ENCODE results near the gene RB1.
A peak's percentile ranks its signal among the peaks of the same experiment; 100 is the strongest.

Gene RB1

GRCh38 chr13:48500652-48501197 lies 197.2 kb downstream of the RB1 start:
- peak; percentile 78 to 96 (median 95) for DNase-seq

- DNase-seq, result peak; percentile 34 to 56 (median 42)
Observed at GRCh38 chr13:48501705-48502104, 198.2 kb downstream of the RB1 start.

DNA sequence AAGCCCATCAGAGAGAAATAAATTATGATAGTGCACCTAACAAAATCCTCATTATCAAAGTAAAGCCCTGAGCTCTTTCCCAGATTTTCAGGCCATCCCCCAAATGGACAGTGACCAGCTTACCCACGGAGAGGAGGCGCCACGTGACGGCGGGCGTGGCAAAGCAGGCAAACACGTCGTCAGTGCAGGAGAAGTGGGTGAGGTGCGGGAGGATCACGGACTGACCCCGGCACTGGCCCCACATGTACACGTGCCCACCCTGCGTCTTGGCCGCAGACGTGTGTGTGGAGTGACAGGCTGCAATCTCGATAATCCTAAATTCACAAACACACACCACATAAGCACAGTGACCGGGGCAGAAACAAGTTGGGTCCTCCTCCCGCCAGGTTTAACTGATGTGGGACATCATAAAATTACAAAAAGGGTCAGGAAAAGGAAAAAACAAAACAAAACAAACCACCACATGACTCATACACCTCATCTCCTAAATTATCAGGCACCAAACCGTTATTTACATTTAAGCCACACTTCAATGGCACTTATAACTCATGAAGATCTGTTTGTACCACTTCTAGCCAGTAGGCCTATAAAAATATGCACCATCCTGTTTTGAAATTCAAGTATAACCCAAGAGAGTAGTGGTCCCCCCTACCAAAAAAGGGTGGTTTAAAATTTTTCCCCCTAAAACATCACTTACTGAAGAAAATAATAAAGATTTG lies 199.2 kb downstream of the RB1 start:
- DNase-seq, result no peak

- DNase-seq, result no peak
Observed at GRCh38 chr13:48504606-48505005, 201.1 kb downstream of the RB1 start.

- DNase-seq, result peak; percentile 50 to 53 (median 52)
Observed at GRCh38 chr13:48505012-48505411, 201.5 kb downstream of the RB1 start.

DNA sequence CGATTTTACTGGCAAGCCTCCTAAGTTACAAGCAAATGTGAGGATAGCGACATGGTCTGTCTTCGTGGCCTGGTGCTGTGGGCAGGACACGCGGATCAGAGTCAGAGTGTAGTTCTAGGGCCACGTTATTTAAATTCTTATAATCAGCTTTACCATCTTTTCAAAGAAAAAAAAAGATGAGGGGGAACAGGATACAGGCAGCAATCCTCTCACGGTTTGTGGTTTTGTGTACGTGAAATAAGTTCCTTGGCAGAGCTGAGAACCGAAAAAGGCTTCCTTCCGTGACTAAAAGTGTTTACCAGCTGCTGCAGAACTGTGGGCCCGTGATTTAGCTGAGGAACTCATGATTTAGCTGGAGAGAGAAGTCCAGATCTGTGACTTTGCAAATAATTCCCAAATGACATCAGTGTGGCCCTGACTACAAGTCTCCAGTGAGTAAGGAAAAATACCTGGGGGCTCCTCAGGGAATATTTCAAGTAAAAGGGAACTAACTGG lies 202.1 kb downstream of the RB1 start:
- DNase-seq, result peak; percentile 88 to 92 (median 88)

- no peak for DNase-seq
Observed at GRCh38 chr13:48506092-48506701, 202.6 kb downstream of the RB1 start.

GRCh38 chr13:48507021-48507420 lies 203.5 kb downstream of the RB1 start:
- DNase-seq, result no peak

- peak; percentile 64 to 80 (median 79) for DNase-seq
Observed at GRCh38 chr13:48508011-48508410, 204.5 kb downstream of the RB1 start.

GRCh38 chr13:48510698-48511097 lies 207.1 kb downstream of the RB1 start:
- peak in 1 of 3 donors; percentile 15 for DNase-seq

DNA sequence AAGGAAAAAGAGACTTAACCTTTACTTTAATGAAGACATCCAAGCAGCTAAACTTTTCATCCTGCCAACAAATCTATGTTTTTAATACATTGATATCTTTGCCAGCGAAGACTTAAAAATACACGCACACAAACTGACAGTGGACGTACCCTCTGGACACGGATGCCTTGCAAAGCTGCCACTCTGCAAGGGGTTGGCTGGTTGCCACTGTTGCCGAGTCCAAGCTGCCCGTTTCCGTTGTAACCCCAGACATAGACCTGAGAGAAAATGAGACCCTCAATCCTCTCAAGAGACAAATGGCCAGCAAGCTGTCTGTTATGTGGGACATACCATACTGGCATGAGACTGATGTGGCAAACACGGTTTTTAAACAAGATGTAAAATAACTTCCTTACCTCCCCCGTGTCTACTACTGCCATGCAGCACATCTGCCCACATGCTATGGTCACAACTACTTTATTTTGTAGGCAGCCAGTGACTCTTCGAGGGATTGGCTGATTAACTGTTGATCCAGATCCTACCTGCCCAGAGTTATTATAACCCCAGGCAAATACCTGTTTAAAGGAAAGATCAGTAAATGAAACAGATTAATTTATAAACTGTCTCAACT lies 208.2 kb downstream of the RB1 start:
- no peak for DNase-seq

- DNase-seq, result no peak
Observed at GRCh38 chr13:48514793-48515192, 211.2 kb downstream of the RB1 start.

DNA sequence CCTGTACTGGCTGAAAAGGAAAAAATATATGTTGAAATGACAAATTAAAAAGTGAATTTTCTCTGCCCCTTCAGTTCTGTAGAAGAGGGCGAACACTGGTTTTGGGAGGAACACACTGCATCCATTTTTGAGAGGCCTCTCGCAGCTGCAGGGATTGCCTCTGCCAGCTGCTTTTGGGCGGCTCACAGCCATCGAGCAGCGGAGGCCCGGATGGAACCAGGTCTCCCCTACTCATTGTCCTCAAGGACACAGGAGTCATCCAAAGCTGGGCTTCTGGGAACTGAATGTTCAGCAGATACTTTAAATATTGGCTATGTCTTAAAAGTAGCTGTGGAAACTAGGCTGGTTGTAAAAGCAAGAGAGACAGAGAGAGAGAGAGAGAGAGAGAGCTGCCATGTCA lies 212.2 kb downstream of the RB1 start:
- no peak for DNase-seq

GRCh38 chr13:48518083-48518482 lies 214.5 kb downstream of the RB1 start:
- no peak for DNase-seq

- no peak for DNase-seq
Observed at GRCh38 chr13:48526286-48526685, 222.7 kb downstream of the RB1 start.

DNA sequence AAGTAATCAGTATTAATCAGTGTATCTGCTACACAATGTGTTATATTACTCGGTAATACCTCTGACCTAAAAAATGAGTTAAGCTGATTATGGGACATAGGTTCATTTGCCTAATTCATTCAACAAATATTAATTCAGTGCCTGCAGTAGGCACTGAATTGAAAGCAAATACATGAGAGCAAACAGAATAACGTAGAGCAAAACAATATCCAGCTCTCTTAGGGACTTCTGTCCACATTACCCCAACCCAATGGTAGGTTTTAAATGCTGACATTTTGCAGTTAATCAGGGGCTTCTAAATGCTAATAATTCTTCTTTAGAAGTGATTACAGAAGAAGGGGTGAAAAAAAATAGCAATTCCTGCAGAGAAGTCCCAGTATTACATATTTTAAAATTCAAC lies 224.4 kb downstream of the RB1 start:
- DNase-seq, result peak in 1 of 3 donors; percentile 18

DNA sequence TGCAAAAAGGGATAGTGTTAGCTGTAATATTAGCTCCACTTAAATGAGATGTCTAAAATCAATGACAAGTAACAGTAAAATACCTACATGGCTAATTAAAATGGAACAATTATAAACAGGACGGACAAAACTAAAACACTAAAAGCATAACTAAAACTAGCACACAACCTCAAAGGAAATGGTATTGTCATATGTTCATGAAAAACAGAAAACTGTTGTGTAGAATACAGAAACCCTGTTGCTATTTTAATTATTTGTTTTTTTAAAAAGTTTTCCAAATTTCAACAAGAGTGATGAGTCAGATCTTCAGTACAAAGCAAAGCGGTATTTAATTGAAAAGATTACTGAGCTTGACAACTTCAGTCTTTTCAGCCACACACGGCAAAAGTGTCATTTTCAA lies 225.2 kb downstream of the RB1 start:
- peak in 2 of 3 donors; percentile 44 to 49 for DNase-seq

DNA sequence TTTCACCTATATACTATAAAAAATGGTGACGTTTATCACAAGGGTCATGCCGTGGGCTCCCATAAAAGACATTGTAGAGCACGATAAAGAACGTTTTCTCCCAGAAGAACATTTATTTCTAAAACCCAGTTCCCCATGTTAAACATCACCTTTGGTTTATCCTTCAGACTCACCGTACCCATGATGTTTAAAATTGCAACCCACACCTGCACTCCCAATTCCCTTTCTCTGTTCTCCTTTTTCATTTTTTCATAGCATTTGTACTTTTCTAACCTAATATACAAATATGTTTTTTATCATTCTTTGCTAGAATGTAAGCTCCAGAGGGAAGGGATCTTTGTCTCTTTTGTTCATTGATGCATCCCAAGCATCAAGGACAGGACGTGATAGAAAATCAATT lies 227.3 kb downstream of the RB1 start:
- DNase-seq, result no peak
